ENCODE data around the gene RNLS. TPM values are rescaled to one million over a fixed set of nuclear protein-coding genes. Genes with fewer than 3 reads are reported as not detected.

Gene RNLS
- total RNA-seq, 1 donor from 2014 or later, result 8.7 TPM

GRCh38 chr10:88292185-88292514, 291.0 kb downstream of the RNLS start:
- no peaks in the 10 kb centered on the region for H3K27me3 ChIP-seq (ENCODE audit: control insufficient read depth, insufficient read depth, low read length)
- H3K36me3 ChIP-seq (ENCODE audit: control insufficient read depth, insufficient read depth, low read length), result no peaks in the 10 kb centered on the region
- H3K4me3 ChIP-seq (ENCODE audit: low read depth, low read length), result no peak overlapping the region
- DNase-seq (ENCODE audit: low read depth) (no peak), FAIRE-seq (no peak)
- TF ChIP-seq, protein P1, sequence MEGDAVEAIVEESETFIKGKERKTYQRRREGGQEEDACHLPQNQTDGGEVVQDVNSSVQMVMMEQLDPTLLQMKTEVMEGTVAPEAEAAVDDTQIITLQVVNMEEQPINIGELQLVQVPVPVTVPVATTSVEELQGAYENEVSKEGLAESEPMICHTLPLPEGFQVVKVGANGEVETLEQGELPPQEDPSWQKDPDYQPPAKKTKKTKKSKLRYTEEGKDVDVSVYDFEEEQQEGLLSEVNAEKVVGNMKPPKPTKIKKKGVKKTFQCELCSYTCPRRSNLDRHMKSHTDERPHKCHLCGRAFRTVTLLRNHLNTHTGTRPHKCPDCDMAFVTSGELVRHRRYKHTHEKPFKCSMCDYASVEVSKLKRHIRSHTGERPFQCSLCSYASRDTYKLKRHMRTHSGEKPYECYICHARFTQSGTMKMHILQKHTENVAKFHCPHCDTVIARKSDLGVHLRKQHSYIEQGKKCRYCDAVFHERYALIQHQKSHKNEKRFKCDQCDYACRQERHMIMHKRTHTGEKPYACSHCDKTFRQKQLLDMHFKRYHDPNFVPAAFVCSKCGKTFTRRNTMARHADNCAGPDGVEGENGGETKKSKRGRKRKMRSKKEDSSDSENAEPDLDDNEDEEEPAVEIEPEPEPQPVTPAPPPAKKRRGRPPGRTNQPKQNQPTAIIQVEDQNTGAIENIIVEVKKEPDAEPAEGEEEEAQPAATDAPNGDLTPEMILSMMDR (IDR thresholded peaks at IDR 0.05; ENCODE audit: insufficient read depth, low read length, severe bottlenecking), result no peak

GRCh38 chr10:88291289-88292184, 291.6 kb downstream of the RNLS start:
- DNase-seq (ENCODE audit: low read depth) (no peak), FAIRE-seq (no peak)
- no peaks in the 10 kb centered on the region for H3K36me3 ChIP-seq (ENCODE audit: control insufficient read depth, insufficient read depth, low read length)
- H3K27me3 ChIP-seq (ENCODE audit: control insufficient read depth, insufficient read depth, low read length), result no peaks in the 10 kb centered on the region
- TF ChIP-seq, protein P1 (IDR thresholded peaks at IDR 0.05; ENCODE audit: insufficient read depth, low read length, severe bottlenecking), result no peak
- H3K4me3 ChIP-seq (ENCODE audit: low read depth, low read length), result no peak overlapping the region

DNA sequence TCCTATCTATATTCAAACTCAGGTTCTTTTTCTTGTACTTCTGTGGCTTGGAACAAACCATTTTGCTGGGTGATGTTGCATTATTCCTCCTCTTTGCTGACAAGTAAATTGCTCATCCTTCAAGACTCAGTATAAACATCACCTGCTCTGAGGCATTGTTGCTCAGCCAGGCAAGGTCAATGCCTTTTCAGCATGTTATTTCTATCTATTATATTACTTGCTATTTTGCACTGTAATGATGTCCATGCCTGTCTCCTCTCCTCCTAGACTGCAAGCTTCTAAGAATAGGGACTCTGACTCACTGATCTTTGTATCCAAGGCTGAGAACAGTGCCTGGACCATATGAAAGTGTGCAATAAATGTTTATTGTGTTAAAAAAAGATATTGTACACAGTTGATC, 293.8 kb downstream of the RNLS start:
- TF ChIP-seq, protein P1 (IDR thresholded peaks at IDR 0.05; ENCODE audit: insufficient read depth, low read length, severe bottlenecking), result no peak

DNA sequence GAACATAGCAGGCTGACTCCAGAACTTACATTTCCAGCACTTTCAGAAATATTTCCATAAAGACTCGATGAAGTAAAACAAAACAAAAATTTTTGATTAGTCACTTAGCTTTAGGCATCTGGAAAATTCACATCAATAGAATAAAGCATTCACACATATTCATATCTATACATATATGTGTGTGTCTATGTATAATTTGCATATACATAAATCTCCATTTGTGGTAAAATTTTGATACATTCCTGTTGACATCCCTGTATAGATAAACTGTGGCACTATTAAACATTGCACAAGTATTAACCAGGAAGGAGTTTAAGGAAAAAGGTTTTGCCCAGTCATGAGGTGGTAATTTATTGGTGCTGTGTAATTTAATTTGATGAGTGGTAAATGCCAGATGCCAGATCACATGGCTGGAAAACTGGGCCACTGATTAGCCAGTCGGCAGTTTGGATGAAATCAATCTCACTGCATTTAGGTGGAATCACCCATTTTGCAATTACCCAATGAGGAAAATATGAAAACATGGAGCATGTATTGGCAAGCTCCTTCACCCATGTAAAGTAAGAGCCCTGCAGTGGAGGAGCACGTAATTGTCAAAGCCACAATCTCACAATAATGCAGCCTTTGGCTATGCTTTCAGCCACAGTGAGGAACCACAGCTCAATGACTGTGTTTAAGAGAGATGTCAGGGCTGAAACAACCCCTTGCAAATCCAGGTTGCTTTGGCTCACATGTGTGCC, 294.6 kb downstream of the RNLS start:
- DNase-seq (ENCODE audit: low read depth) (peak; percentile 25), FAIRE-seq (peak; percentile 64)
- H3K27me3 ChIP-seq (ENCODE audit: control insufficient read depth, insufficient read depth, low read length), result no peaks in the 10 kb centered on the region
- TF ChIP-seq, protein P1 (IDR thresholded peaks at IDR 0.05; ENCODE audit: insufficient read depth, low read length, severe bottlenecking), result no peak
- H3K36me3 ChIP-seq (ENCODE audit: control insufficient read depth, insufficient read depth, low read length), result no peaks in the 10 kb centered on the region
- no peak overlapping the region for H3K4me3 ChIP-seq (ENCODE audit: low read depth, low read length)

More for the DNA sequence above, 293.8 kb downstream of the RNLS start:
- DNase-seq (ENCODE audit: low read depth), result peak; percentile 33
- no peaks in the 10 kb centered on the region for H3K36me3 ChIP-seq (ENCODE audit: control insufficient read depth, insufficient read depth, low read length)
- FAIRE-seq, result no peak
- no peak overlapping the region for H3K4me3 ChIP-seq (ENCODE audit: low read depth, low read length)
- no peaks in the 10 kb centered on the region for H3K27me3 ChIP-seq (ENCODE audit: control insufficient read depth, insufficient read depth, low read length)

DNA sequence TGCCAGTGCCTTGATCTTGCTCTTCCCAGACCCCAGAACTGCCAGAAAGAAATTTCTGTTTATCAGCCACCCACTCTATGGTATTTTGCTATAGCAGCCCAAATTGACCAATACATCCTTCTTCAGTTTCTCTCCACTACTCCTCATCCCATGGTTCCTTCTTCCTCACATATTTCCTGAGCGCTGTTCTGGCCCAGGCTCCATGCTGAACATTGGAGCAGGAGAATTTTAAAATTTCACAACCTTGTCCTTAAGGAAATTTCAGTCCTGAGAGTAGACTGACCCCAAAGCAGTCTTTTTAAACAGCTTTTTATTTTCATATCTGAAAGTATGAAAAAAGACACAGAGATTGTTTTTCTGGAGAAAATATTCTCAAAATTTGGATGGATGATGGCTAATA, 297.1 kb downstream of the RNLS start:
- Histone ChIP-seq H3K4me3 (ENCODE audit: low read depth, low read length) (no peak overlapping the region), H3K36me3 (ENCODE audit: control insufficient read depth, insufficient read depth, low read length) (no peaks in the 10 kb centered on the region), H3K27me3 (ENCODE audit: control insufficient read depth, insufficient read depth, low read length) (no peaks in the 10 kb centered on the region)
- TF ChIP-seq, protein P1 (IDR thresholded peaks at IDR 0.05; ENCODE audit: insufficient read depth, low read length, severe bottlenecking), result no peak
- no peak for FAIRE-seq
- DNase-seq (ENCODE audit: low read depth), result no peak
